Lower leg skin (tissue), 4 donors: ENCODE results near the gene SLC25A11. TPM values are rescaled to one million over a fixed set of nuclear protein-coding genes. Genes with fewer than 3 reads are reported as not detected.

Source experiments
- DNase-seq, 2 donors: peaks; one replicate each; pipeline ENCODE4 v3.0.0-alpha.2; 2019; ENCODE audit warnings: low spot score in 2 of 2
- H3K4me3 ChIP-seq: fragments of 200-600 bp; sonication (generic); 2 replicates; pipeline ENCODE4 v1.5.1; 2017; ENCODE audit warnings: mild to moderate bottlenecking, low read depth; ENCODE audit not compliant: poor library complexity, severe bottlenecking
- POLR2A ChIP-seq, 2 donors: fragments of 450-650 bp; IDR thresholded peaks; one replicate each; pipeline ENCODE4 v1.6.1; 2016 to 2017; ENCODE audit warnings: antibody characterized with exemption in 2 of 2, mild to moderate bottlenecking in 1 of 2, moderate library complexity in 1 of 2
- WGBS, 2 donors: methylation state at CpG; one replicate each; pipeline ENCODE4 v1.1.5; 2018; 5-methylcytosine and 5-hydroxymethylcytosine counted together
- intact Hi-C: fragments of 100-400 bp; cut with DNase I; formaldehyde crosslinking; loops from one replicate; pipeline ENCODE4 v1.15.0; 2023; ENCODE audit warnings: low total_unique reads
- total RNA-seq, 4 donors: library from RNA; depleted of rRNA; stranded (reverse); fragments of >200 nt; gene quantifications; one replicate each; pipeline ENCODE4 v1.1.0, GENCODE V29; 2016
- TF ChIP-seq, protein P1 (sequence below), 3 donors: fragments of 450-650 bp; IDR thresholded peaks; one replicate each; pipeline ENCODE4 v1.5.1; 2016; ENCODE audit warnings: antibody characterized with exemption in 3 of 3, mild to moderate bottlenecking in 3 of 3, moderate library complexity in 2 of 3

Gene SLC25A11
- total RNA-seq, 4 donors from 2014 or later: 35.5 to 87.7 (median 59.2) TPM

- TF ChIP-seq, protein P1, sequence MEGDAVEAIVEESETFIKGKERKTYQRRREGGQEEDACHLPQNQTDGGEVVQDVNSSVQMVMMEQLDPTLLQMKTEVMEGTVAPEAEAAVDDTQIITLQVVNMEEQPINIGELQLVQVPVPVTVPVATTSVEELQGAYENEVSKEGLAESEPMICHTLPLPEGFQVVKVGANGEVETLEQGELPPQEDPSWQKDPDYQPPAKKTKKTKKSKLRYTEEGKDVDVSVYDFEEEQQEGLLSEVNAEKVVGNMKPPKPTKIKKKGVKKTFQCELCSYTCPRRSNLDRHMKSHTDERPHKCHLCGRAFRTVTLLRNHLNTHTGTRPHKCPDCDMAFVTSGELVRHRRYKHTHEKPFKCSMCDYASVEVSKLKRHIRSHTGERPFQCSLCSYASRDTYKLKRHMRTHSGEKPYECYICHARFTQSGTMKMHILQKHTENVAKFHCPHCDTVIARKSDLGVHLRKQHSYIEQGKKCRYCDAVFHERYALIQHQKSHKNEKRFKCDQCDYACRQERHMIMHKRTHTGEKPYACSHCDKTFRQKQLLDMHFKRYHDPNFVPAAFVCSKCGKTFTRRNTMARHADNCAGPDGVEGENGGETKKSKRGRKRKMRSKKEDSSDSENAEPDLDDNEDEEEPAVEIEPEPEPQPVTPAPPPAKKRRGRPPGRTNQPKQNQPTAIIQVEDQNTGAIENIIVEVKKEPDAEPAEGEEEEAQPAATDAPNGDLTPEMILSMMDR (IDR thresholded peaks at IDR 0.05): no peak
- TF ChIP-seq POLR2A (IDR thresholded peaks at IDR 0.05): no peak
- 83 to 88% methylated on average over 11 of the region's 11 CpGs for WGBS, 2 donors
- no peak overlapping the region for H3K4me3 ChIP-seq
- no peak for DNase-seq
- intact Hi-C loops: no loop called here
Measured at GRCh38 chr17:4938069-4938491, 1.8 kb downstream of the SLC25A11 start.

- TF ChIP-seq, protein P1 (IDR thresholded peaks at IDR 0.05): no peak
- no peak for TF ChIP-seq POLR2A (IDR thresholded peaks at IDR 0.05)
Measured at GRCh38 chr17:4937553-4937952, 2.3 kb downstream of the SLC25A11 start.

GRCh38 chr17:4936436-4936835 is 3.4 kb downstream of the SLC25A11 start:
- intact Hi-C loops: no loop called here
- H3K4me3 ChIP-seq: no peak overlapping the region
- DNase-seq: no peak
- 73 to 80% methylated on average over 3 of the region's 3 CpGs for WGBS, 2 donors
- TF ChIP-seq, protein P1 (IDR thresholded peaks at IDR 0.05): no peak
- no peak for TF ChIP-seq POLR2A (IDR thresholded peaks at IDR 0.05)

More at GRCh38 chr17:4937553-4937952, 2.3 kb downstream of the SLC25A11 start:
- no peak overlapping the region for H3K4me3 ChIP-seq
- 94 to 97% methylated on average over 16 of the region's 16 CpGs for WGBS, 2 donors
- intact Hi-C loops: no loop called here
- no peak for DNase-seq

DNA sequence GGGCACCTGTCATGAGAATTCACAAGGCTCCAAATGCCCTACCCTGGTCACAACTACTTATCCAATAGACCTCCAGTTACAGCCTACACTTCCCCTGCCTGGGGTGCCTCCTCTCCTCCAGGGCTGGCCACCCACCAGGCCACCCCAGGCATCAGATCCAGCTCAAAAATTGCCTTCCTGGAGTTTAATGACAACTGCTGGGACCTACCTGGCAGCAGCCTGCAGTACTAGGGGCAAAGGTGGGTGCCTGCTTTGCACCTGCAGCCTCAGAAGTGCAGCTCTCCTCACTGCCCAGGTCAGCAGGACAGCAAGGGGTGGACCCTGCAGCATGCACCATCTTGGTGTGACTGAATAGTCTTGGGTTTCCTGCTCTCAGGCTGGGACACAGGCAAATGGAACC is 4.2 kb downstream of the SLC25A11 start:
- intact Hi-C loops: no loop called here
- TF ChIP-seq, protein P1 (IDR thresholded peaks at IDR 0.05): no peak
- TF ChIP-seq POLR2A (IDR thresholded peaks at IDR 0.05): no peak
- no peak for DNase-seq
- no peak overlapping the region for H3K4me3 ChIP-seq

GRCh38 chr17:4934173-4934979 is 5.5 kb downstream of the SLC25A11 start:
- DNase-seq: no peak
- no peak for TF ChIP-seq POLR2A (IDR thresholded peaks at IDR 0.05)
- TF ChIP-seq, protein P1 (IDR thresholded peaks at IDR 0.05): no peak
- WGBS, 2 donors: 25% methylated on average over 14 of the region's 14 CpGs
- intact Hi-C loops: no loop called here
- no peak overlapping the region for H3K4me3 ChIP-seq
